ENCODE results near the gene SLC25A1. TPM values are rescaled to one million over a fixed set of nuclear protein-coding genes. Genes with fewer than 3 reads are reported as not detected.

Gene SLC25A1
- total RNA-seq, 1 experiment from 2014 or later: 151 TPM

- H3K23ac ChIP-seq (ENCODE audit: insufficient read length, low read depth, low read length): no peak overlapping the region
- no peaks in the 10 kb centered on the region for H3K27me3 ChIP-seq (ENCODE audit: insufficient read depth, low read length)
- H3K4ac ChIP-seq (ENCODE audit: low read depth, low read length): no peak overlapping the region
- no peak overlapping the region for H3K56ac ChIP-seq (ENCODE audit: insufficient read length, low read depth, low read length)
- no peak overlapping the region for H2BK120ac ChIP-seq (ENCODE audit: low read depth, low read length, poor library complexity, severe bottlenecking)
- no peak overlapping the region for H3K4me2 ChIP-seq (ENCODE audit: insufficient read depth, insufficient read length, low read length)
- H2BK5ac ChIP-seq (ENCODE audit: insufficient read length, low read length): no peak overlapping the region
- H3K36me3 Mint-ChIP-seq (ENCODE audit: insufficient read depth in 1 of 3, low read depth in 3 of 3): peaks cover 2 to 23% (median 14%) of the 10 kb centered on the region in 3 experiments; a peak in 5 of 7 replicates
- TF ChIP-seq, protein P1, sequence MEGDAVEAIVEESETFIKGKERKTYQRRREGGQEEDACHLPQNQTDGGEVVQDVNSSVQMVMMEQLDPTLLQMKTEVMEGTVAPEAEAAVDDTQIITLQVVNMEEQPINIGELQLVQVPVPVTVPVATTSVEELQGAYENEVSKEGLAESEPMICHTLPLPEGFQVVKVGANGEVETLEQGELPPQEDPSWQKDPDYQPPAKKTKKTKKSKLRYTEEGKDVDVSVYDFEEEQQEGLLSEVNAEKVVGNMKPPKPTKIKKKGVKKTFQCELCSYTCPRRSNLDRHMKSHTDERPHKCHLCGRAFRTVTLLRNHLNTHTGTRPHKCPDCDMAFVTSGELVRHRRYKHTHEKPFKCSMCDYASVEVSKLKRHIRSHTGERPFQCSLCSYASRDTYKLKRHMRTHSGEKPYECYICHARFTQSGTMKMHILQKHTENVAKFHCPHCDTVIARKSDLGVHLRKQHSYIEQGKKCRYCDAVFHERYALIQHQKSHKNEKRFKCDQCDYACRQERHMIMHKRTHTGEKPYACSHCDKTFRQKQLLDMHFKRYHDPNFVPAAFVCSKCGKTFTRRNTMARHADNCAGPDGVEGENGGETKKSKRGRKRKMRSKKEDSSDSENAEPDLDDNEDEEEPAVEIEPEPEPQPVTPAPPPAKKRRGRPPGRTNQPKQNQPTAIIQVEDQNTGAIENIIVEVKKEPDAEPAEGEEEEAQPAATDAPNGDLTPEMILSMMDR (conservative IDR thresholded peaks at IDR 0.05): no peak
- no peak overlapping the region for H3K27ac ChIP-seq (ENCODE audit: insufficient read length, low read depth, low read length)
- no peak overlapping the region for H3K14ac ChIP-seq (ENCODE audit: insufficient read depth, low read length)
- no peak overlapping the region for H2AK5ac ChIP-seq (ENCODE audit: insufficient read length, low read length)
- H3K27ac Mint-ChIP-seq: no peak overlapping the region
- no peak overlapping the region for H4K91ac ChIP-seq (ENCODE audit: insufficient read length, low read depth, low read length)
- no peaks in the 10 kb centered on the region for H3K79me2 ChIP-seq (ENCODE audit: insufficient read depth, low read length)
- no peak overlapping the region for H2BK12ac ChIP-seq (ENCODE audit: insufficient read length, low read depth, low read length)
- H3K18ac ChIP-seq (ENCODE audit: insufficient read length, low read depth, low read length): no peak overlapping the region
- no peak overlapping the region for H3K9ac ChIP-seq (ENCODE audit: extremely low read depth, insufficient read length, low read length)
- no peaks in the 10 kb centered on the region for H4K20me1 ChIP-seq (ENCODE audit: control insufficient read depth, insufficient read depth, insufficient read length)
- H3K4me1 Mint-ChIP-seq: peaks cover 4 to 9% of the 10 kb centered on the region in 2 experiments; a peak in 3 of 4 replicates
- no peak overlapping the region for H4K5ac ChIP-seq (ENCODE audit: insufficient read length, low read depth, low read length)
- H3T11ph ChIP-seq (ENCODE audit: low read length): no peak overlapping the region
- H3K23me2 ChIP-seq (ENCODE audit: insufficient read length, low read depth, low read length, poor library complexity, severe bottlenecking): no peaks in the 10 kb centered on the region
- H3K4me3 Mint-ChIP-seq: no peak overlapping the region
- H3K79me1 ChIP-seq (ENCODE audit: insufficient read depth, low read depth, low read length, poor library complexity, severe bottlenecking): no peaks in the 10 kb centered on the region
- H3K9me3 ChIP-seq (ENCODE audit: control insufficient read depth, low read depth, low read length): no peaks in the 10 kb centered on the region
- H3K9me3 Mint-ChIP-seq: no peaks in the 10 kb centered on the region
- H3K4me1 ChIP-seq (ENCODE audit: insufficient read depth, low read length): no peaks in the 10 kb centered on the region
- H2AFZ ChIP-seq (ENCODE audit: low read length): no peak overlapping the region
- no peak overlapping the region for H4K8ac ChIP-seq (replicated peaks; ENCODE audit: insufficient read length, low read depth, low read length)
- H2BK20ac ChIP-seq (ENCODE audit: low read depth, low read length, poor library complexity, severe bottlenecking): no peak overlapping the region
- no peak overlapping the region for H2BK15ac ChIP-seq (ENCODE audit: low read depth, low read length)
- no peaks in the 10 kb centered on the region for H3K27me3 Mint-ChIP-seq (ENCODE audit: low read depth)
- no peak for DNase-seq
- no CpG with 5 or more reads among the region's 4 CpGs for WGBS (ENCODE audit: extremely low coverage, insufficient read length, low lambda C conversion rate)
Observed at GRCh38 chr22:19204640-19205039, 26.1 kb upstream of the SLC25A1 start.

Measured in H9 (cell line).